Measurements from ENCODE around the gene ING5.
A peak's percentile ranks its signal among the peaks of the same experiment; 100 is the strongest.
"Not testable (repeated sequence)": the region's sequence is repeated elsewhere in the genome, so short reads cannot be mapped to it uniquely, and the experiment has no call there.

ING5 gene

GRCh38 chr2:241701399-241702154 lies at the start of gene ING5:
ING5 (plus strand) TSS chr2:241702039; CDS start chr2:241702066, 27 bp downstream.
- in situ Hi-C loops (cut with HindIII; ENCODE audit: low pct_ligation_motif_present, low pct_unique_long_range_greater_than_20kb, low sequenced_read_pairs) = no loop called here
- DNase-seq = peak; percentile 95

- DNase-seq = no peak
Measured at GRCh38 chr2:241652142-241652541, 49.7 kb upstream of the ING5 start.

GRCh38 chr2:241652722-241653121 lies 49.1 kb upstream of the ING5 start:
- no peak for DNase-seq
- in situ Hi-C loops (cut with HindIII; ENCODE audit: low pct_ligation_motif_present, low pct_unique_long_range_greater_than_20kb, low sequenced_read_pairs) = no loop called here

More at GRCh38 chr2:241652142-241652541, 49.7 kb upstream of the ING5 start:
- in situ Hi-C loops (cut with HindIII; ENCODE audit: low pct_ligation_motif_present, low pct_unique_long_range_greater_than_20kb, low sequenced_read_pairs) = no loop called here

- no peak for DNase-seq
- in situ Hi-C loops (cut with HindIII; ENCODE audit: low pct_ligation_motif_present, low pct_unique_long_range_greater_than_20kb, low sequenced_read_pairs) = no loop called here
Measured at GRCh38 chr2:241653210-241653750, 48.6 kb upstream of the ING5 start.

- in situ Hi-C loops (cut with HindIII; ENCODE audit: low pct_ligation_motif_present, low pct_unique_long_range_greater_than_20kb, low sequenced_read_pairs) = no loop called here
- no peak for DNase-seq
Measured at GRCh38 chr2:241654551-241654950, 47.3 kb upstream of the ING5 start.

GRCh38 chr2:241655516-241656189 lies 46.2 kb upstream of the ING5 start:
- no peak for DNase-seq
- in situ Hi-C loops (cut with HindIII; ENCODE audit: low pct_ligation_motif_present, low pct_unique_long_range_greater_than_20kb, low sequenced_read_pairs) = no loop called here

- in situ Hi-C loops (cut with HindIII; ENCODE audit: low pct_ligation_motif_present, low pct_unique_long_range_greater_than_20kb, low sequenced_read_pairs) = no loop called here
- DNase-seq = no peak
Measured at GRCh38 chr2:241656190-241656741, 45.6 kb upstream of the ING5 start.

- DNase-seq = no peak
- in situ Hi-C loops (cut with HindIII; ENCODE audit: low pct_ligation_motif_present, low pct_unique_long_range_greater_than_20kb, low sequenced_read_pairs) = no loop called here
Measured at GRCh38 chr2:241657786-241658254, 44.0 kb upstream of the ING5 start.

- no peak for DNase-seq
- in situ Hi-C loops (cut with HindIII; ENCODE audit: low pct_ligation_motif_present, low pct_unique_long_range_greater_than_20kb, low sequenced_read_pairs) = no loop called here
Measured at GRCh38 chr2:241658296-241658695, 43.5 kb upstream of the ING5 start.

- DNase-seq = peak; percentile 56
- in situ Hi-C loops (cut with HindIII; ENCODE audit: low pct_ligation_motif_present, low pct_unique_long_range_greater_than_20kb, low sequenced_read_pairs) = no loop called here
Measured at GRCh38 chr2:241659150-241659739, 42.6 kb upstream of the ING5 start.

- in situ Hi-C loops (cut with HindIII; ENCODE audit: low pct_ligation_motif_present, low pct_unique_long_range_greater_than_20kb, low sequenced_read_pairs) = no loop called here
- no peak for DNase-seq
Measured at GRCh38 chr2:241660593-241661213, 41.1 kb upstream of the ING5 start.

- DNase-seq; in situ Hi-C loops (cut with HindIII; ENCODE audit: low pct_ligation_motif_present, low pct_unique_long_range_greater_than_20kb, low sequenced_read_pairs): not testable (repeated sequence)
Measured at GRCh38 chr2:241662731-241663130, 39.1 kb upstream of the ING5 start.

- in situ Hi-C loops (cut with HindIII; ENCODE audit: low pct_ligation_motif_present, low pct_unique_long_range_greater_than_20kb, low sequenced_read_pairs) = no loop called here
- DNase-seq = no peak
Measured at GRCh38 chr2:241665731-241666440, 36.0 kb upstream of the ING5 start.

GRCh38 chr2:241666627-241667400 lies 35.0 kb upstream of the ING5 start:
- DNase-seq = no peak
- in situ Hi-C loops (cut with HindIII; ENCODE audit: low pct_ligation_motif_present, low pct_unique_long_range_greater_than_20kb, low sequenced_read_pairs) = no loop called here

- in situ Hi-C loops (cut with HindIII; ENCODE audit: low pct_ligation_motif_present, low pct_unique_long_range_greater_than_20kb, low sequenced_read_pairs) = no loop called here
Measured at GRCh38 chr2:241668354-241668753, 33.5 kb upstream of the ING5 start.

GRCh38 chr2:241668839-241669238 lies 33.0 kb upstream of the ING5 start:
- no peak for DNase-seq
- in situ Hi-C loops (cut with HindIII; ENCODE audit: low pct_ligation_motif_present, low pct_unique_long_range_greater_than_20kb, low sequenced_read_pairs) = no loop called here

More at GRCh38 chr2:241668354-241668753, 33.5 kb upstream of the ING5 start:
- DNase-seq = no peak

Measured in ACHN (cell line).